Neural progenitor cell (in vitro differentiated cells): ENCODE results near the gene HYCC1. TPM values are rescaled to one million over a fixed set of nuclear protein-coding genes. Genes with fewer than 3 reads are reported as not detected.

ENCODE experiments used
- DNase-seq: peaks from one replicate; pipeline ENCODE4 v3.0.0-alpha.2; 2016; ENCODE audit warnings: low spot score
- H2AFZ ChIP-seq: fragments of 200-600 bp; sonication (generic); replicated peaks from 2 replicates; pipeline ENCODE4 v1.6.1; 2016; ENCODE audit warnings: antibody characterized with exemption
- H3F3A ChIP-seq: fragments of 200-600 bp; sonication (generic); 2 replicates; pipeline ENCODE4 v1.6.1; 2016; ENCODE audit warnings: antibody characterized with exemption, low read depth
- H3K27ac ChIP-seq: fragments of 200-600 bp; sonication (generic); 2 replicates; pipeline ENCODE4 v1.5.1; 2016; ENCODE audit warnings: mild to moderate bottlenecking
- H3K27me3 ChIP-seq: fragments of 200-600 bp; sonication (generic); 2 replicates; pipeline ENCODE4 v1.6.1; 2016; ENCODE audit warnings: mild to moderate bottlenecking, moderate library complexity
- H3K36me3 ChIP-seq: fragments of 200-600 bp; sonication (generic); 2 replicates; pipeline ENCODE4 v1.5.1; 2016
- H3K4me1 ChIP-seq: fragments of 200-600 bp; sonication (generic); 2 replicates; pipeline ENCODE4 v1.6.1; 2016; ENCODE audit warnings: mixed run types
- H3K4me2 ChIP-seq: fragments of 200-600 bp; sonication (generic); 2 replicates; pipeline ENCODE4 v1.6.1; 2016
- H3K4me3 ChIP-seq: fragments of 200-600 bp; sonication (generic); 2 replicates; pipeline ENCODE4 v1.5.1; 2016
- H3K79me2 ChIP-seq: fragments of 200-600 bp; sonication (generic); 2 replicates; pipeline ENCODE4 v1.6.1; 2016; ENCODE audit warnings: low read depth
- H3K9ac ChIP-seq: fragments of 200-600 bp; sonication (generic); 2 replicates; pipeline ENCODE4 v1.6.1; 2016
- H3K9me3 ChIP-seq: fragments of 200-600 bp; sonication (generic); 2 replicates; pipeline ENCODE4 v1.5.1; 2016; ENCODE audit warnings: low read depth
- H4K20me1 ChIP-seq: fragments of 200-600 bp; sonication (generic); 2 replicates; pipeline ENCODE4 v1.6.1; 2016; ENCODE audit warnings: low read depth
- H3K27ac Mint-ChIP-seq: 3 replicates; pipeline ENCODE4 v1.8.0; 2021; ENCODE audit warnings: mixed read lengths
- H3K27me3 Mint-ChIP-seq: 2 replicates; pipeline ENCODE4 v1.8.0; 2022; ENCODE audit warnings: low read depth, mild to moderate bottlenecking, inconsistent platforms, moderate library complexity, mixed read lengths; ENCODE audit not compliant: insufficient read depth
- H3K36me3 Mint-ChIP-seq: 3 replicates; pipeline ENCODE4 v1.8.0; 2021; ENCODE audit warnings: mixed read lengths
- H3K4me1 Mint-ChIP-seq: 3 replicates; pipeline ENCODE4 v1.8.0; 2021; ENCODE audit warnings: mixed read lengths
- H3K4me3 Mint-ChIP-seq: 3 replicates; pipeline ENCODE4 v1.8.0; 2021; ENCODE audit warnings: mild to moderate bottlenecking, moderate library complexity, mixed read lengths
- H3K9me3 Mint-ChIP-seq: 3 replicates; pipeline ENCODE4 v1.8.0; 2020; ENCODE audit warnings: mixed read lengths
- CTCF ChIP-seq: fragments of 200-600 bp; sonication (generic); IDR thresholded peaks from 2 replicates; pipeline ENCODE4 v1.5.1; 2017; ENCODE audit warnings: antibody characterized with exemption, mild to moderate bottlenecking
- EZH2 ChIP-seq: fragments of 200-600 bp; sonication (generic); IDR thresholded peaks from 2 replicates; pipeline ENCODE4 v1.6.1; 2017; ENCODE audit warnings: antibody characterized with exemption, mild to moderate bottlenecking, moderate library complexity
- EZH2phosphoT487 ChIP-seq: fragments of 200-600 bp; sonication (generic); IDR thresholded peaks from 2 replicates; pipeline ENCODE4 v1.6.1; 2017; ENCODE audit warnings: antibody characterized with exemption
- total RNA-seq: library from RNA; depleted of rRNA; stranded (reverse); fragments of >200 nt; gene quantifications from 2 replicates; pipeline ENCODE4 v1.2.3, GENCODE V29; 2015; ENCODE audit warnings: low replicate concordance

The HYCC1 gene
- total RNA-seq, 1 donor from 2014 or later, result 148 TPM

GRCh38 chr7:22969010-22969431 lies 44.9 kb downstream of the HYCC1 start:
- Mint-ChIP-seq H3K36me3 (peaks cover 12% of the 10 kb centered on the region), H3K27ac (no peak overlapping the region), H3K4me1 (no peaks in the 10 kb centered on the region), H3K9me3 (no peaks in the 10 kb centered on the region), H3K4me3 (no peak overlapping the region), H3K27me3 (peaks cover 5% of the 10 kb centered on the region)
- Histone ChIP-seq H3K4me3 (no peak overlapping the region), H3K9me3 (no peaks in the 10 kb centered on the region), H4K20me1 (no peaks in the 10 kb centered on the region), H3K27ac (no peak overlapping the region), H3K4me1 (no peaks in the 10 kb centered on the region), H3K36me3 (no peaks in the 10 kb centered on the region), H3K4me2 (no peak overlapping the region), H3F3A (no peaks in the 10 kb centered on the region), H3K79me2 (no peaks in the 10 kb centered on the region), H3K27me3 (no peaks in the 10 kb centered on the region), H2AFZ (no peak overlapping the region), H3K9ac (no peak overlapping the region)
- no peak for TF ChIP-seq EZH2
- TF ChIP-seq EZH2phosphoT487, result no peak
- no peak for TF ChIP-seq CTCF
- DNase-seq, result no peak

Other genes with a start within 250 kb of the HYCC1 start
- 75.4 and 89.9 TPM in 2 replicates for gene TOMM7, start 191.3 kb downstream of the HYCC1 start, total RNA-seq
- 96.7 and 117 TPM in 2 replicates for gene KLHL7, start 91.7 kb upstream of the HYCC1 start, total RNA-seq
- 60.1 and 67.7 TPM in 2 replicates for gene NUP42, start 167.9 kb upstream of the HYCC1 start, total RNA-seq
- gene GPNMB, start 232.6 kb upstream of the HYCC1 start, total RNA-seq, result 0.99 TPM in 1 of 2 replicates, not detected in the other